Brain microvascular endothelial cell (primary cell): ENCODE results near the gene BAD.

Experiments
- DNase-seq: peaks from one replicate; pipeline ENCODE4 v3.0.0-alpha.2; 2020
- H3K27ac ChIP-seq: fragments of 250-450 bp; sonication (Bioruptor Pico); 2 replicates; pipeline ENCODE4 v1.5.1; 2020; ENCODE audit warnings: mild to moderate bottlenecking, moderate library complexity
- H3K27me3 ChIP-seq: fragments of 250-450 bp; sonication (Bioruptor Pico); replicated peaks from 2 replicates; pipeline ENCODE4 v1.5.1; 2020; ENCODE audit warnings: mild to moderate bottlenecking
- H3K36me3 ChIP-seq: fragments of 250-450 bp; sonication (Bioruptor Pico); replicated peaks from 2 replicates; pipeline ENCODE4 v1.5.1; 2020; ENCODE audit warnings: mild to moderate bottlenecking
- H3K4me3 ChIP-seq: 2 replicates; pipeline ENCODE4 v1.5.1; 2011; ENCODE audit warnings: low read depth, mild to moderate bottlenecking, control low read depth, low read length, moderate library complexity
- in situ Hi-C: cut with HindIII; loops from 2 replicates; pipeline ENCODE4 v1.10.0; 2017; ENCODE audit warnings: low sequenced_read_pairs, low pct_ligation_motif_present
- TF ChIP-seq, protein P1 (sequence below): IDR thresholded peaks from 2 replicates; pipeline ENCODE4 v1.5.1; 2011; ENCODE audit warnings: low read depth, mild to moderate bottlenecking, moderate library complexity, low read length, control low read depth, inconsistent platforms; ENCODE audit errors: missing control alignments

BAD gene

GRCh38 chr11:64220271-64220670, 64.2 kb downstream of the BAD start:
- DNase-seq: no peak
- Histone ChIP-seq H3K36me3 (peaks cover 8% of the 10 kb centered on the region), H3K4me3 (no peak overlapping the region), H3K27ac (no peak overlapping the region), H3K27me3 (no peaks in the 10 kb centered on the region)
- TF ChIP-seq, protein P1, sequence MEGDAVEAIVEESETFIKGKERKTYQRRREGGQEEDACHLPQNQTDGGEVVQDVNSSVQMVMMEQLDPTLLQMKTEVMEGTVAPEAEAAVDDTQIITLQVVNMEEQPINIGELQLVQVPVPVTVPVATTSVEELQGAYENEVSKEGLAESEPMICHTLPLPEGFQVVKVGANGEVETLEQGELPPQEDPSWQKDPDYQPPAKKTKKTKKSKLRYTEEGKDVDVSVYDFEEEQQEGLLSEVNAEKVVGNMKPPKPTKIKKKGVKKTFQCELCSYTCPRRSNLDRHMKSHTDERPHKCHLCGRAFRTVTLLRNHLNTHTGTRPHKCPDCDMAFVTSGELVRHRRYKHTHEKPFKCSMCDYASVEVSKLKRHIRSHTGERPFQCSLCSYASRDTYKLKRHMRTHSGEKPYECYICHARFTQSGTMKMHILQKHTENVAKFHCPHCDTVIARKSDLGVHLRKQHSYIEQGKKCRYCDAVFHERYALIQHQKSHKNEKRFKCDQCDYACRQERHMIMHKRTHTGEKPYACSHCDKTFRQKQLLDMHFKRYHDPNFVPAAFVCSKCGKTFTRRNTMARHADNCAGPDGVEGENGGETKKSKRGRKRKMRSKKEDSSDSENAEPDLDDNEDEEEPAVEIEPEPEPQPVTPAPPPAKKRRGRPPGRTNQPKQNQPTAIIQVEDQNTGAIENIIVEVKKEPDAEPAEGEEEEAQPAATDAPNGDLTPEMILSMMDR: no peak
- in situ Hi-C loops: no loop called here
